Heart right ventricle (tissue), 16 donors: ENCODE results near the gene DNAH6. TPM values are rescaled to one million over a fixed set of nuclear protein-coding genes. Genes with fewer than 3 reads are reported as not detected.
"Not testable (repeated sequence)": the region's sequence is repeated elsewhere in the genome, so short reads cannot be mapped to it uniquely, and the experiment has no call there.

Source experiments
- ATAC-seq, 8 donors: fragments of 200-7000 bp; cut with Tn5 transposase; one replicate each; pipeline ENCODE4 v1.9.1; 2020; ENCODE audit warnings: mild to moderate bottlenecking in 8 of 8, moderate library complexity in 8 of 8, moderate number of reproducible peaks in 1 of 8
- DNase-seq, 2 donors: peaks; one replicate each; pipeline ENCODE4 v3.0.0-alpha.2; 2020
- H3K27ac ChIP-seq, 10 donors: fragments of 200-600 bp; sonication (generic) in 2 of 10; one replicate each; pipeline versions ENCODE4 v1.5.0 to v1.8.0; 2020 to 2022; ENCODE audit warnings: mild to moderate bottlenecking in 3 of 10
- H3K27me3 ChIP-seq, 7 donors: fragments of 200-600 bp; one replicate each; pipeline ENCODE4 v1.8.0; 2021 to 2022; ENCODE audit warnings: mild to moderate bottlenecking in 2 of 7
- H3K36me3 ChIP-seq, 9 donors: fragments of 200-600 bp; sonication (generic) in 1 of 9; one replicate each; pipeline versions ENCODE4 v1.5.0 to v1.8.0; 2020 to 2022; ENCODE audit warnings: mild to moderate bottlenecking in 2 of 9
- H3K4me1 ChIP-seq, 9 donors: fragments of 200-600 bp; sonication (generic) in 1 of 9; one replicate each; pipeline versions ENCODE4 v1.5.0 to v1.8.0; 2020 to 2022; ENCODE audit warnings: mild to moderate bottlenecking in 4 of 9
- H3K4me3 ChIP-seq, 10 donors: fragments of 200-600 bp; sonication (generic) in 2 of 10; one replicate each; pipeline versions ENCODE4 v1.5.0 to v1.8.0; 2020 to 2022; ENCODE audit warnings: mild to moderate bottlenecking in 7 of 10, moderate library complexity in 2 of 10
- H3K9me3 ChIP-seq, 11 donors: fragments of 200-600 bp in 10 of 11; sonication (generic) in 2 of 11; one replicate each; pipeline versions ENCODE4 v1.5.0 to v1.8.0; 2013 to 2022; ENCODE audit warnings: mild to moderate bottlenecking in 2 of 11, control low read depth in 1 of 11, moderate library complexity in 1 of 11
- CTCF ChIP-seq, 9 donors: fragments of 200-600 bp; sonication (generic) in 2 of 9; IDR thresholded peaks; one replicate each; pipeline versions ENCODE4 v1.5.0 to v1.8.0; 2021 to 2022; ENCODE audit warnings: antibody characterized with exemption in 9 of 9, mild to moderate bottlenecking in 5 of 9, moderate library complexity in 1 of 9
- WGBS, 2 donors: extraction: QIAGEN DNeasy Blood & Tissue Kit; methylation state at CpG; one replicate each; pipeline ENCODE4 v1.1.7; 2013; ENCODE audit warnings: inconsistent platforms in 1 of 2; 5-methylcytosine and 5-hydroxymethylcytosine counted together
- intact Hi-C, 10 donors: fragments of 100-400 bp; cut with DNase I; formaldehyde crosslinking; loops; one replicate each; pipeline versions ENCODE4 v1.11.1 to v1.14.2; 2022
- polyA plus RNA-seq, 2 donors: library from polyadenylated mRNA; stranded (reverse); fragments of 200-250 nt; gene quantifications; one replicate each; pipeline ENCODE4 v1.2.3, GENCODE V29; 2013
- total RNA-seq, 10 donors: library from RNA; stranded (reverse); fragmentation: NEBNext Ultra II Directional in 3 of 10; extraction: Animal tissue kit (Norgen Biotek cat#: 25700) in 3 of 10; gene quantifications; one replicate each; pipeline versions ENCODE4 v1.2.1 to v1.2.4, GENCODE V29; 2021 to 2023
- donor health status: Arrhythmogenic right ventricular cardiomyopathy.
- donor health status: ischemic (EF 13 %, LVEDD 7.1; RV severe dilation, severe dysfunction).
- donor health status: healthy with polysubstance abuse.
- donor health status: DM: no; HTN: yes; CAD: no.
- donor health status: DM: no; HTN: no; CAD: no.
- donor health status: ischemic (EF 25% LVEDD 6.9; RV normal size, moderate dysfunction).
- donor health status: ischemic (EF 25% LVEDD 5.7; RV mildly dilated, moderate dysfunction).
- donor health status: healthy.
- donor health status: DM: yes; HTN: yes; CAD: no.
- donor health status: Ischemic cardiomyopathy.
- donor health status: ischemic (EF 35%, LVEDD 5.7; RV mildly dilated, moderate dysfunction).
- donor health status: nonischemic (EF 11% LVEDD 7.7; RV severe dilation, severe dysfunction).
- donor health status: DM: yes; HTN: yes; CAD: no.
- donor health status: PGD.
- donor health status: ischemic (EF 29% LVEDD 5.4; RV normal size, mild dysfunction).
- donor health status: nonischemic (EF 23%, LVEDD 6.1; RV moderate dilation, normal function).

Gene DNAH6
- total and polyA plus RNA-seq, 12 donors, result 0.03 to 0.49 (median 0.23) TPM; not detected in 1

GRCh38 chr2:84550916-84551315, 34.6 kb downstream of the DNAH6 start:
- TF ChIP-seq CTCF (IDR thresholded peaks at IDR 0.05), result no peak
- DNase-seq (no peak), ATAC-seq (no peak)
- no peaks in the 10 kb centered on the region for H3K4me1 ChIP-seq
- no peaks in the 10 kb centered on the region for H3K36me3 ChIP-seq
- H3K4me3 ChIP-seq, result no peak overlapping the region
- peaks cover 0 to 6% (median 0%) of the 10 kb centered on the region in 7 donors for H3K27me3 ChIP-seq
- intact Hi-C loops, result no loop called here
- 63 to 72% methylated on average over 1 of the region's 1 CpG for WGBS, 2 donors
- no peak overlapping the region for H3K27ac ChIP-seq
- no peaks in the 10 kb centered on the region for H3K9me3 ChIP-seq

GRCh38 chr2:84551526-84551925, 35.2 kb downstream of the DNAH6 start:
- H3K9me3 ChIP-seq, ATAC-seq, H3K27me3 ChIP-seq, H3K27ac ChIP-seq, H3K4me1 ChIP-seq, H3K36me3 ChIP-seq, H3K4me3 ChIP-seq, DNase-seq, intact Hi-C loops: not testable (repeated sequence)
- WGBS, 2 donors, result 89 to 93% methylated on average over 6 of the region's 6 CpGs

GRCh38 chr2:84556190-84556589, 39.9 kb downstream of the DNAH6 start:
- intact Hi-C loops, result no loop called here
- no peak for TF ChIP-seq CTCF (IDR thresholded peaks at IDR 0.05)

GRCh38 chr2:84559838-84560237, 43.5 kb downstream of the DNAH6 start:
- Histone ChIP-seq H3K27me3 (no peaks in the 10 kb centered on the region), H3K9me3 (peaks cover 0 to 26% (median 13%) of the 10 kb centered on the region in 11 donors), H3K4me3 (no peak overlapping the region), H3K4me1 (no peaks in the 10 kb centered on the region), H3K27ac (no peak overlapping the region), H3K36me3 (no peaks in the 10 kb centered on the region)
- DNase-seq (no peak), ATAC-seq (no peak)
- intact Hi-C loops, result no loop called here
- TF ChIP-seq CTCF (IDR thresholded peaks at IDR 0.05), result no peak

More at GRCh38 chr2:84556190-84556589, 39.9 kb downstream of the DNAH6 start:
- no peak overlapping the region for H3K4me3 ChIP-seq
- no peaks in the 10 kb centered on the region for H3K4me1 ChIP-seq
- H3K27me3 ChIP-seq, result peaks cover 0 to 6% (median 0%) of the 10 kb centered on the region in 7 donors
- 87 to 94% methylated on average over 3 of the region's 3 CpGs for WGBS, 2 donors
- no peak overlapping the region for H3K27ac ChIP-seq
- DNase-seq, result no peak
- H3K9me3 ChIP-seq, result peaks cover 0 to 23% (median 13%) of the 10 kb centered on the region in 11 donors
- ATAC-seq, result no peak
- H3K36me3 ChIP-seq, result no peaks in the 10 kb centered on the region

GRCh38 chr2:84579661-84580060, 63.4 kb downstream of the DNAH6 start:
- intact Hi-C loops, result loop anchor here in 1 of 10 donors (5.0 kb wide), 1 partner anchor 1927 kb away; no protein-coding TSS in a partner anchor
- Histone ChIP-seq H3K27ac (no peak overlapping the region), H3K27me3 (no peaks in the 10 kb centered on the region), H3K4me3 (no peak overlapping the region), H3K9me3 (no peaks in the 10 kb centered on the region), H3K4me1 (peaks cover 0 to 9% (median 0%) of the 10 kb centered on the region in 9 donors), H3K36me3 (no peaks in the 10 kb centered on the region)
- TF ChIP-seq CTCF (IDR thresholded peaks at IDR 0.05), result no peak
- ATAC-seq (no peak), DNase-seq (no peak)
- 29% methylated on average over 3 of the region's 3 CpGs for WGBS, 2 donors
